B cell (primary cell): ENCODE data around the gene MSANTD3. TPM values are rescaled to one million over a fixed set of nuclear protein-coding genes. Genes with fewer than 3 reads are reported as not detected.

ENCODE experiments used
- ATAC-seq: fragments of 200-7000 bp; cut with Tn5 transposase; one replicate; pipeline ENCODE4 v1.10.0; 2021; ENCODE audit warnings: low read depth, mild to moderate bottlenecking, moderate number of reproducible peaks, moderate library complexity
- CTCF ChIA-PET: fragments of 350-600 bp; sonication (Branson Sonifier 250); formaldehyde crosslinking; loops from one replicate; lab custom pipeline; 2021; ENCODE audit warnings: antibody characterized with exemption, inconsistent platforms; lab: Charles Lee
- POLR2A ChIA-PET: fragments of 350-600 bp; sonication (Branson Sonifier 250); formaldehyde crosslinking; loops from one replicate; lab custom pipeline; 2021; ENCODE audit warnings: antibody characterized with exemption; lab: Charles Lee
- DNase-seq: peaks from one replicate; pipeline ENCODE4 v3.0.0; 2013
- H2AFZ ChIP-seq: 2 replicates; pipeline ENCODE4 v1.6.1; 2012; ENCODE audit warnings: mild to moderate bottlenecking, low read depth, low read length; ENCODE audit not compliant: insufficient read depth, poor library complexity, severe bottlenecking
- H3K27ac ChIP-seq, 2 donors: 1 replicate in 1 of 2; 2 replicates in 1 of 2; pipeline ENCODE4 v1.5.1; 2012 to 2013; ENCODE audit warnings: low read length in 2 of 2, mild to moderate bottlenecking in 2 of 2, moderate library complexity in 1 of 2
- H3K27me3 ChIP-seq, 4 experiments: fragments of 200-600 bp in 1 of 4; sonication (generic) in 1 of 4; replicated peaks in 1 of 4; 1 replicate in 2 of 4; 2 replicates in 2 of 4; pipeline versions ENCODE4 v1.6.1 to v1.7.0; 2013 to 2016; ENCODE audit warnings: low read length in 3 of 4, mild to moderate bottlenecking in 2 of 4, mixed read lengths in 1 of 4, moderate library complexity in 1 of 4; ENCODE audit not compliant: insufficient read depth in 4 of 4, control insufficient read depth in 3 of 4; ENCODE audit errors: control extremely low read depth in 1 of 4
- H3K36me3 ChIP-seq, 2 experiments: replicated peaks in 1 of 2; 1 replicate in 1 of 2; 2 replicates in 1 of 2; pipeline versions ENCODE4 v1.6.1 to v1.7.1; 2013; ENCODE audit warnings: low read length in 1 of 2; ENCODE audit not compliant: insufficient read depth in 2 of 2, control insufficient read depth in 1 of 2; ENCODE audit errors: control extremely low read depth in 1 of 2, extremely low read depth in 1 of 2
- H3K4me1 ChIP-seq, 2 donors: fragments of 200-600 bp in 1 of 2; sonication (generic) in 1 of 2; 1 replicate in 1 of 2; 2 replicates in 1 of 2; pipeline versions ENCODE4 v1.5.1 to v1.6.1; 2013 to 2017; ENCODE audit warnings: low read length in 2 of 2; ENCODE audit not compliant: control insufficient read depth in 2 of 2, insufficient read depth in 2 of 2
- H3K4me2 ChIP-seq: replicated peaks from 2 replicates; pipeline ENCODE3; 2012; ENCODE audit warnings: mild to moderate bottlenecking, low read depth, low read length; ENCODE audit not compliant: poor library complexity, severe bottlenecking
- H3K4me3 ChIP-seq, 5 experiments: fragments of 200-600 bp in 1 of 5; sonication (generic) in 1 of 5; 1 replicate in 3 of 5; 2 replicates in 2 of 5; pipeline versions ENCODE4 v1.5.1 to v1.7.0; 2011 to 2016; ENCODE audit warnings: low read length in 4 of 5, mild to moderate bottlenecking in 4 of 5, low read depth in 2 of 5, control low read depth in 1 of 5, moderate library complexity in 1 of 5; ENCODE audit not compliant: insufficient read depth in 1 of 5; ENCODE audit errors: control extremely low read depth in 1 of 5, extremely low read depth in 1 of 5
- H3K79me2 ChIP-seq: fragments of 200-600 bp; sonication (generic); one replicate; pipeline ENCODE4 v1.6.0; 2016; ENCODE audit warnings: low read length; ENCODE audit not compliant: control insufficient read depth, insufficient read depth
- H3K9ac ChIP-seq: fragments of 200-600 bp; sonication (generic); 2 replicates; pipeline ENCODE4 v1.6.1; 2017; ENCODE audit warnings: mild to moderate bottlenecking, low read length, moderate library complexity
- H3K9me3 ChIP-seq, 3 donors: one replicate each; pipeline versions ENCODE4 v1.6.1 to v1.7.1; 2013; ENCODE audit warnings: low read length in 2 of 3; ENCODE audit not compliant: control insufficient read depth in 2 of 3, insufficient read depth in 1 of 3; ENCODE audit errors: control extremely low read depth in 1 of 3
- H4K20me1 ChIP-seq: 2 replicates; pipeline ENCODE4 v1.6.0; 2012; ENCODE audit warnings: mild to moderate bottlenecking, low read length; ENCODE audit not compliant: insufficient read depth, control insufficient read depth, poor library complexity, severe bottlenecking
- H3K27ac Mint-ChIP-seq: one replicate; pipeline ENCODE4 v1.8.0; 2021; ENCODE audit warnings: mixed read lengths
- H3K27me3 Mint-ChIP-seq: one replicate; pipeline ENCODE4 v1.8.0; 2021; ENCODE audit warnings: mixed read lengths
- H3K4me1 Mint-ChIP-seq: one replicate; pipeline ENCODE4 v1.8.0; 2021; ENCODE audit warnings: mixed read lengths
- H3K4me3 Mint-ChIP-seq: one replicate; pipeline ENCODE4 v1.8.0; 2021; ENCODE audit warnings: mixed read lengths
- H3K9me3 Mint-ChIP-seq: one replicate; pipeline ENCODE4 v1.8.0; 2022; ENCODE audit warnings: mixed read lengths; ENCODE audit not compliant: insufficient read depth
- EZH2 ChIP-seq: IDR thresholded peaks from 2 replicates; pipeline ENCODE4 v1.6.1; 2012; ENCODE audit warnings: borderline replicate concordance, low read depth, mild to moderate bottlenecking, moderate library complexity, low read length; ENCODE audit not compliant: insufficient read depth, poor library complexity, severe bottlenecking
- whole genome bisulfite sequencing: methylation state at CpG from one replicate; pipeline ENCODE4 v1.1.5; 2013; ENCODE audit warnings: missing lambda C conversion rate; ENCODE audit not compliant: insufficient coverage; 5-methylcytosine and 5-hydroxymethylcytosine counted together
- intact Hi-C: fragments of 100-400 bp; cut with micrococcal nuclease; formaldehyde crosslinking; loops from one replicate; pipeline ENCODE4 v1.10.0; 2022
- polyA plus RNA-seq: library from polyadenylated mRNA; depleted of rRNA; stranded (reverse); fragments of >200 nt; gene quantifications from 2 replicates; pipeline ENCODE4 v1.2.3, GENCODE V29; 2012
- total RNA-seq, 2 donors: library from RNA; stranded (reverse); fragments of 120-200 nt in 1 of 2; gene quantifications; 1 replicate in 1 of 2; 2 replicates in 1 of 2; pipeline versions ENCODE4 v1.2.3 to v1.2.4, GENCODE V29; 2013 to 2022
- TF ChIP-seq, protein P1 (sequence below): fragments of 200-600 bp; IDR thresholded peaks from one replicate; pipeline ENCODE4 v1.8.0; 2022; ENCODE audit warnings: antibody characterized with exemption, mild to moderate bottlenecking

MSANTD3 gene
- total and polyA plus RNA-seq, 2 donors (not counting 1 experiment from before 2014, with no cell fraction given) = 5.9 to 12.1 TPM

DNA sequence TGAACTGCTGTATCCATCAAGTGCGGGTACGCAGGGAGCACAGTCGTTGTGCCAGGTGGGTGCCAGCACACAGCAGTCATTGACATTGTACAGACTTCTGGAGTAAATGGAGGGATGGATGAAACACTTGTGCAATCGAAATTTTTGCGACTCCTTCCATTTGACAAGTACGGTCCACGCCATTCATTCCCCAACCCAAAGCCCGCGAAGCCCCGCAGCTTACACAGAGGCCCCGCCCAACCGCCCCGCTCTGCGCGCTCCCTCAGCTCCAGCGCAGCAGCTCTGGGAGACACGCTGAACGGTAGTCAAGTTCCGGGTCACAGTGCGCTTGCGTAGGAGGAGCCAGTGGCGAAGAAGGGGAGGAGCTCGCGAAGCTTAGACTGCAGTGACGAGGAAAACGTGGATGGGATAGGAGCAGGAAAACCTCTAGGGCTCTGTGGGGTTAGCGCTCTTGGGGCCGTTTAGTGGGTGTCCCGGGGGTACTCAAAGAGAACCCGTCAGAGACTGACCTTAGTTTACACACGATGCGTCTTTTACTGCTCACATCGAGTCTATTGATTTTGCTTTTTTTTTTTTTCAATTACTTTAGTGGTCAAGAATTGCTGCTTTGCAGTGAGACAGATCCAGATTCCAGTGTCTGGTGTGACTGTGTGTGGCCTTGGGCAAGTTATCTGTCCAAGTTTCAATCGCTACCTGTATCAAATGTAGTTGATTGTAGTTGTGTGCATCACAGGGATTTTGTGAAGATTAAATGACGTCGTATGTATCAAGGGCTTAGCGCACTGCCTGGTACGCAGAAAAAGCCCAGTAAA is 15.3 kb upstream of the MSANTD3 start:
- ATAC-seq = peak; percentile 99

More for the DNA sequence above, 15.3 kb upstream of the MSANTD3 start:
- H3K27me3 ChIP-seq = peaks cover 0 to 9% (median 3%) of the 10 kb centered on the region in 4 experiments
- Mint-ChIP-seq H3K4me1 (peaks cover 14% of the 10 kb centered on the region), H3K9me3 (peaks cover 4% of the 10 kb centered on the region), H3K27me3 (peaks cover 20% of the 10 kb centered on the region), H3K27ac (peak overlapping the region; percentile 57), H3K4me3 (peak overlapping the region; percentile 85)
- peak overlapping the region; percentile 80 for H3K4me2 ChIP-seq
- H3K4me1 ChIP-seq = peaks cover 8 to 12% of the 10 kb centered on the region in 2 donors
- peak overlapping the region; percentile 62 to 79 (median 75) for H3K4me3 ChIP-seq
- H4K20me1 ChIP-seq = no peaks in the 10 kb centered on the region
- TF ChIP-seq EZH2 = no peak
- TF ChIP-seq, protein P1, sequence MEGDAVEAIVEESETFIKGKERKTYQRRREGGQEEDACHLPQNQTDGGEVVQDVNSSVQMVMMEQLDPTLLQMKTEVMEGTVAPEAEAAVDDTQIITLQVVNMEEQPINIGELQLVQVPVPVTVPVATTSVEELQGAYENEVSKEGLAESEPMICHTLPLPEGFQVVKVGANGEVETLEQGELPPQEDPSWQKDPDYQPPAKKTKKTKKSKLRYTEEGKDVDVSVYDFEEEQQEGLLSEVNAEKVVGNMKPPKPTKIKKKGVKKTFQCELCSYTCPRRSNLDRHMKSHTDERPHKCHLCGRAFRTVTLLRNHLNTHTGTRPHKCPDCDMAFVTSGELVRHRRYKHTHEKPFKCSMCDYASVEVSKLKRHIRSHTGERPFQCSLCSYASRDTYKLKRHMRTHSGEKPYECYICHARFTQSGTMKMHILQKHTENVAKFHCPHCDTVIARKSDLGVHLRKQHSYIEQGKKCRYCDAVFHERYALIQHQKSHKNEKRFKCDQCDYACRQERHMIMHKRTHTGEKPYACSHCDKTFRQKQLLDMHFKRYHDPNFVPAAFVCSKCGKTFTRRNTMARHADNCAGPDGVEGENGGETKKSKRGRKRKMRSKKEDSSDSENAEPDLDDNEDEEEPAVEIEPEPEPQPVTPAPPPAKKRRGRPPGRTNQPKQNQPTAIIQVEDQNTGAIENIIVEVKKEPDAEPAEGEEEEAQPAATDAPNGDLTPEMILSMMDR = no peak
- peak overlapping the region; percentile 72 for H3K9ac ChIP-seq
- DNase-seq = peak; percentile 88
- H3K36me3 ChIP-seq = no peaks in the 10 kb centered on the region
- intact Hi-C loops = loop anchor here (1.0 to 10.0 kb wide), 3 partner anchors 15 to 317 kb away; partner anchors contain the start of genes ERP44, INVS and TEX10
- CTCF ChIA-PET = interaction anchor here (1.0 kb wide), 1 partner anchor 15 kb away, joined by 8 read pairs; no protein-coding TSS in a partner anchor
- peak overlapping the region; percentile 98 for H2AFZ ChIP-seq
- POLR2A ChIA-PET = no interaction called here
- no peaks in the 10 kb centered on the region for H3K79me2 ChIP-seq
- no peak overlapping the region for H3K27ac ChIP-seq
- WGBS = 18% methylated on average over 31 of the region's 38 CpGs
- H3K9me3 ChIP-seq = no peaks in the 10 kb centered on the region
